ENCODE data around the gene TBX1.

TBX1 gene

DNA sequence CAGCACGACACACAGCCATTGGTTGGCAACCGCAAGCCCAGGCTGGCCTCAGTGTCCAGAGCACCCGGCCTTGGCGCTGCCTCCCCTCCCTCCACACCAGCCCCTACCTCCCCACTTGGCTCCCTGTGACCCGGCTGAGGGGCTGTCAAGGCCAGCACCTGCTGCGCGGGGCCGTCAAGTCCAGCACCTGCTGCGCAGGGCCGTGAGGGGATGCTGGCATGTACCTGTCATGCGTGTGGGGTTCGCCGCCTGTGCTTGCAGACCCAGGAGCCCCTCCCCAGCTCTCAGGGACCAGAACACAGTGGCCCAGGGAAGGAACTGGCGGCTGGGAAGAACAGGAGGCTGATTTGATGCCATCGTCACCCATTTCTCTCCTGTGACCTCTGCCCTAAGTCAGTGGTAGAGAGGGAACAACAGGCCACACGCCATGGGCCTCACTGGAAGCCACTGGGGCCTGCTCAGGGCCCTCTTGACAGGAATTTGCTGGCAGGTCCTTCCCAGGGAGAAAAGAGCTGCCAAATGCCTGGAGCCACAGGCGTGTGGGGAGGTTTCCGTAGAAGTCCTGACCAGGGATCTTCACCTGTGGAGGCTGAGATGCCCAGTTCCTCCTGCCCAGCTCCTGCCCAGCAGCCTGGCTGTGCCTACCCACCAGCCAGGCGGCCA lies 37.6 kb downstream of the TBX1 start:
- no peak for DNase-seq (ENCODE audit: low read depth in 1 of 2, low spot score in 1 of 2)

DNA sequence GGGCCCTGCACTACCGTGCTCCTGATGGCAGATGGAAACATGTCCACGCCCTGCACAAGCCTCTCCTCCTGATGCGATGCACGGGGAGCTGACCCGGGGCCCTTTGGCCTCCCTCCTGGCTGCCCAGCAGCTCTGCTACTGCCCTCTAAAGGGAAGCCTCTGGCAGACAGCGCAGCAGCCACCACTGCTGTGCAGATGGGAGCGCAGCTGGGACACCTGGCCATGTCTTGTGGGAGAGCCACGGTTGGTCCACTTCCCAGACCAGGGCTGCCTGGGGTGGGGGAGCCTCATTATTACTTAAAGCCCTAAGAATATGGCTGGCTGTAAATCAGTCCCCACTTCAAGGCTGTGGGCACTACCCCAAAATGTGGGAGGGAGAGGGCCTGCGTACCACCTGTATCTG lies 38.3 kb downstream of the TBX1 start:
- DNase-seq (ENCODE audit: low read depth in 1 of 2, low spot score in 1 of 2), result no peak

DNA sequence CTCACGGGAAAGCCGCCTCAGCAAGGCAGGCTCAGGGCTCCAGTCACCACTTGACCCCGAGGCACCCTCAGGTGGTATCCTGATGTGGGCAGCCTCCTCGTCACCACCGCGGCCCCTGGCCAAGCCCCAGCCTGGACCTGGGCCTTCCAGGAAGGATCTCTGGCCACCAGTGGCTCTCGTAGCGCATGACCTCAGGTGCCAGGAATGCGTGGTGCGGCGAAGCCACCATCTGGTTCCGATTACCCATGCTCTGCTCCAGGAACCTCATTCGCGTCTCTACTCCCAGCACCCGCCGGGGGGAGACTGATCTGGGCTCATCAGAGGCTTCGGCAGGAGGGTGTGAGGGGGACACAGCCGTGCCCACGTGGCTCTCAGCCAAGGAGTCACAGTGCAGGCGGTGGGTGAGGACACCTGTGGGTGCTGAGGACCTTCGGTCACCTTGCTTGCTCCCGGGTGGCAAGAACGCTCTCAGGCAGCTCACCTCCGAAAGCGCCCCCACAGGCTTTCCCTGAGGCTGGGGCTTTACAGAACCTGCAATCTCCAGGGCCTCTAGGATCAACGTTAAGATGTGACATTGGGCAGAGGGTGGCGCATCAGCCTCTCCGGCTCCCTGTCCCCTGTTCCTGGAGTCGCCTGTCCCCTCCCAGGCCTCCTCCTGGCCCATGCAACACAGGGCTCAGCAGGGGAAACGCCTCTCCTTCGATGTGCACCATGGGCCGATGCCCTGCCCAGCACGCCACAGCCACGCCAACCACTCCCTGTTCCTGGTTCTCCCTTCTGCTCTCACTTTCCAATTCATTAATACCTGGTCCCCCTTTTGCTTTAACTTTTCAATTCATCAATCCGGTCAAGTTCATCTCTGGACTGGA lies 39.0 kb downstream of the TBX1 start:
- DNase-seq (ENCODE audit: low read depth in 1 of 2, low spot score in 1 of 2), result no peak

DNA sequence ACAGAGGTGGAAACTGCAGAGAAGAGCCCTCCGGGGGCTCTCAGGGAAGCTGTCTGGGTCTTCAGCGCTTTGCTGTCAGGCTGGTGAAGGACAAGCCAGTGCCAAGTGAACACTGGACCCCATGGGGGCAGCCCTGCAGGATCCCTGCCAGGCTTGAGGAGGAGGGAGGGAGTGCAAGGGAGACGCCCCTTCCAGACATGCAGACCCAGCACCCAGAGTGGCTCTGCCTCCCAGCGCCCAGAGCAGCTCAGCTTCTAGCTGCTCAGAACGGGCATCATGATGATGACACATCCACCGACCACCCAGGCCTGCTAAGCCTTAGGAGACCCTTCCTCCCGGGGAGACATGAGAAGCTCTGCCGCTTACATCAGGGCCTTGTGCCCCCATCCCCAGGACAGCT lies 39.7 kb downstream of the TBX1 start:
- no peak for DNase-seq (ENCODE audit: low read depth in 1 of 2, low spot score in 1 of 2)

DNA sequence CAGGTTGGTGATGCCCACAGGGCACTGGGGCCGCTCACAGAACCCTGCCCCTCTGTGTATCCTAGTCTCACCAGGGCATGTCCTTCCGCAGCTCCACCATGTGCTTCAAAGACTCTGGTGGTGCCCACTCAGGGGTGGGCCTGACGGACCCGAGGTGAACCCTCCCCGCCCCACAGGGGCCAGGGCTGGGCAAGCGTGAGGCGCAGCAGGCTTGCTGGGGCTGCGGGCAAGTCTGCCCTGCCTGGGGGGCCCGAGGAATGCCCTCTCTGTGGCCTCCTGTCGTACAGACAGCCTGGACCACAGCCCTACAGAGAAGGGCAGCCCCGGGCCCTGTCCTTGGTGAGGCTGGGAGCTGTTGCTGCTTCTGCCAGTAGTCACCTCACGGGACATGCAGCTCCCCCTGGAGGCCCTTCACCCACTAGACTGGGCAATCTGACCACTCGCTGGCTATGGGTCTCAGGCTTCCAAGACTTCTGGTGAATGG lies 40.2 kb downstream of the TBX1 start:
- no peak for DNase-seq (ENCODE audit: low read depth in 1 of 2, low spot score in 1 of 2)

DNA sequence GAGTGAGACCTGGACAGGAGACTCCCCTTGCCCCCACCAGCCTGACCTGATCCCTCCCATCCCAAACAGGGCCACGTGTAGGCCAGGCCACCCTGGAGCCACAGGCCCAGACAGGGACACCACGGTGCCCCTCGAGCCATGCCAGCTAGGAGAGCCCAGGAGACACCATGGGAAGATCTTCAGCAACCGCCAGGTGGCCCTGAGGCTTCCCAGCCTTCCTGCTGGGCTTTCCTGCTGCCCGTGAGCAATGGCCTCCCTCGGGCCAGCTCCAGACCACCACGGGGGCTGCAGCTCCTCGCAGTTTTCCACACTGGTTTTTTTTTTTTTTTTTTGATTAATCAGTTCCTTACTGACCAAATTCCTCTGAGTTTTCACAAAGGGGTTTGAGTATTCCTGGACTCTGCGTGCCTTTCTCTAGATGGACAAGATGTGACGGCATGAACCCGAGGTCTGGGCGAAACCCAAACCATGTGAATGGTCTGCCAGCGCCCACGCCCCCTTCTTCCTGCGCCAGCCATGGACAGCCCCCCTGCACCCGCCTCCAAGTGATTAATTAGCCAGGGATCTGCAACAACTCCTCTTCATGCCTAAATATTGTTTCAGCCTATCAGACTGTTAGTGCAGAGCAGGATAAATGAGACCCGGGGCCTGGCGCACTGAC lies 40.9 kb downstream of the TBX1 start:
- DNase-seq (ENCODE audit: low read depth in 1 of 2, low spot score in 1 of 2), result no peak

DNA sequence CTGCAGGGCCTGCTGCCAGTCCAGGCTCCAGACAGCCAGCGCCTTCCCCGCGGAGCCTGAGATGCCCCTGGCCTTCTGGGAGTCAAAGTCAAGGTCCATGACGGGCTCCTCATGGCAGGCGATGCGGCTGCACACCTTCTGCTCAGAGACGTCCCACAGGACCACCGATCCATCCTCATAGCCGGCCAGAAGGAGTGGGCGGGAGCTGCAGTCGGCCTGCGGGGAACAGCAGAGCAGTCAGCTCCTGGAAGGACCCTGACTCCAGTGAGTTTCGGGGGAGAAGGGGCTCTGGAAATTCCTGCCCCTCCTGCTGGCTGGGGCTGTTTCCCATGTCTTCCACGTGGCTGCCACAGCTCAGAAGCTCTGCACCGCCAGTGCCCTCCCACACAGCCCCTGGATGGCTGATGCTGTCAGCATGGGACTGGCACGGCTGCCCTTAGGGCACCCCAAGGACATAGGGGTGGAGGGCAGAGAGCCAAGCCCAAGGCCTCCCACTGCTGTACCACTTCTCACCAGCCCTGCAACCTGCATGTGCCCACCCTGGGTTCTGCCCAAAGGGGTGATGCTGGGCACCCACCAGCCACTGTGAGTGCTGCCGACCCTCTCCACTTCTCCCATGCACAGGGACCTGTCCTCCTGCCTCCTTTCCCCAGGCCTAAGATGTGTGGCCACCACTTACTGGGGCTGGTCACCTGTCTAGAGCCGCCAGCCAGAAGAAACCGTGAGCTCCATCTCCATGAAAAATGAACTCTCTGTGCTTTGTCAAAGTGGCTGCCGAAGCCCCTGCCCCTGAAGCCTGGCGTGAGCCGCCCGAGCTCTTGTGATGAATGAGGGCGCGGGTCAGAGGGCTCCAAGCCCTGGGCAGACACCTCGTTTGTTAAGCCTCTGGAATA lies 41.7 kb downstream of the TBX1 start:
- no peak for DNase-seq (ENCODE audit: low read depth in 1 of 2, low spot score in 1 of 2)

DNA sequence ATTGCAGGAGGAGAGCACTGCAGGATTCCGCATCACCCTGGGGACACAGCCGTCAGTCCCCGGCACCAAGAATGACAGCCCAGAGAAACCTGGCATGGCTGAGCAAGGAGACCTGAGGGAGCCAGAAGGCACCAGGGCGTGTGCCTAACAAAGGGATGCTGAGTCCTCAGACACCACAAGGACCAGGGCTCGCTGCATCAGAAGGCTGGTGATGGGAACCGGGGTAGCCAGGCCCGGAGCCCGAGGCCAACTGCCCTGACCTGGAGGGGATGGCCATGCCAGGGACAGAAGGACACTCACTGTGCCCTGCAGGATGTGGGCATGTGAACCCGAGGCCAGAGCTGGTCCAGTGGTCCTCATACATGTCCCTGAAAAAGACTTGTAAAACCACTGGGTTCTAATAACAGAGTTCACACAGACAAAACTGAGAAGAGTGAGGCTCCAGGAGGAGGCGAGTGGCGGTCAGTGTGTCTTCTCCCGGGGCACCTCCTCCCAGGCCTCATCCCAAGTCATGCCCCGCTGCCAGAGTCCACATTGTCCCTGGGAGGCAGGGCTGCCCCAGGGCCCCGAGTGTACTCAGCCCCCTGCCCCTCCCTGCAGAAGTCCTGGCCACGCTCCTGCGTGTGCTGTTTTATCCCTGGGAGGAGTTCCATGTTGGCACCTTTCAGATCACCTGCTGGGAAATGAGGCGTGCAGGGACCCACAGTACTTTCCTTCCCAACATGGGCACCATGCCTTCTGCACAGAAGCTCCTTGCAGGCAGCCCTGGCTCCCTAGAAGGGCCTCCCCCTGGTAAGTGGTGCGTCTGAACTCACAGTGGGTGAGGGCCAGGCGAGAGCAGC lies 42.5 kb downstream of the TBX1 start:
- no peak for DNase-seq (ENCODE audit: low read depth in 1 of 2, low spot score in 1 of 2)

DNA sequence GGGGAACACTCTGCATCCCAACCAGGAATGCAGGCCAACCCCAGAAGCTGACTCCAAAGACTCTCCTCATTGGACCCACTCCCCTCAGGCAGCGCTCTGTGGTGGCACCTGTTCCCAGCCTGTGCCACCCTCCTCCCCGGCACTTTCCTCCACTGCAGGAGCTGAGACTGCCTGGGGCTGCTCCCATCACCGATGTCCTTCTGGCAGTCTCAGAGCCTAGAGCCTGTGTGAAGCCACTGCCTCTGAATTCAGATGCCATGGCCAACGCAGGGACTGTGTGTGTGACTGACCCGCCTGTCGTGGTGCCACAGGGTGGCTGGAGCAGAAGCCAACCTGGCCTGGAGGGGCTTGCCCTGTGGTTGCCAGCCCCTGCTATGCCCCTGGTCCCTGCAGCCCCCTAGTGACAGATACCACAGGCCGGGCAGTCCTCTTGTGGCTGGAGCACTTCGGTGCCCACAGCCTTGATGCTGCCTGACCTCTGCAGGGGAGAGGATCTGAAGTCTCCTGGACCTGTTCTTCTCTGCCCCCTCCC lies 43.2 kb downstream of the TBX1 start:
- no peak for DNase-seq (ENCODE audit: low read depth in 1 of 2, low spot score in 1 of 2)

DNA sequence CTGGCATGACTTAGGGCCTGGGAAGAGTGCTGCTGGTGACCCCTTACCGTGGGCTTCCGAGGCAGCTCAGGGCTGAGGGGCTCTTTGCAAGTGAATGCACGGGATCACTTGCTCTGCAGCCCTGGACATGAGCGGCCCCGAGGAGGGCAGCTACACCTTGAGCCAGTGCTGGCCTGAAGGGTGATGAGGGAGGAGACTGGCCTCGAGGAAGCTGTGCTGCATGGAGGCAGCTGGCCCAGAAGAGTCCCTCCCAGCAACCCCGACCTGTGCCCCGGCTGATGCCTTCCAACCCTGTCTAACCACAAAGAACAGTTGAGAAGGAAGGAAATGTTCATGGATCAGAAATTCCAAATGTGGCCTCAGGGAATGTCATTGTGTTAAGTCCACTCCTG lies 45.2 kb downstream of the TBX1 start:
- no peak for DNase-seq (ENCODE audit: low read depth in 1 of 2, low spot score in 1 of 2)

DNA sequence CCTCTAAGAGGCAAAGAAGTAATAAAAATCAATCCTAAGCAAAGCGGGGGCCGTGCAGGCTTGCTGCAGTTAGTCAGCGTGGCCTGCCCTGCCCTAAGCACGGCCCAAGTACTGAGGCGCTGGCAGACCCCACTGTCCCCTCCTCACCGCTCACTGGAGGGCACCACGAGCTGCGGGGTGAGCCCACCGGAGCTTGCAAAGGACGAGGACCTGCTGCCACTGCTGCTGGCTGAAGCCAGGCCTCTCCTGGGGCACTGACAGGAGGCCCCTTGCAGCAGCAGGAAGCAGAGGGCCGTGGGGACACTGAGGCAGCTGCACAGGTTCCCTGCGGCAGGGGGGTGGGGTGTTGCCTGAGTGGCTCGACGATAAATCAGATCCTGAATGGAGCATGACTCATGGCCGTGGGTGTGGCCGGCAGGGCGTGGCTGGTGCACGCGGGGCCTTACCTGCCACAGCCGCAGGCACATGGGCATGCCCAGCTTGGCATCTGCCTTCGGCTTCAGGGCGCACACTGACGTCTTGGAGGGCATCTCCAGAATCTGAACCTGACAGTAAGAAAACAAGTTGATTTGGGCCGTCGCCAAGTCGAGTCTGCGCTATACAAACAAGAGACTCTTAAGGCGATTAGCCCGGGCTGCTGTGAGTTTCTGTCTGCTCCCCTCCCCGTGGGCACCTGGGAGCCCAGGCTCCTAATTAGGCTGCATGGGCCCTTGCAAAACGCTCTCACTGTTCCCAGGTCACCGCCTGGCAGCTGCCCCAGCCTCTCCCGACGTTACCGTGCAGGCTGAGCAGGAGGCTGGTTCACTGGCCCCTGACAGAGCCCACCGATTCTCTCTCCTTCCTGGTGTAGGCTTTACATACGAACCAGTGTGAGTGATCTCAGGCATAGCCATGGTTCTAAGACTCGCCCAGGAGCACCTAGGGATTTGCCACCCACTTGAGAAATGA lies 45.9 kb downstream of the TBX1 start:
- DNase-seq (ENCODE audit: low read depth in 1 of 2, low spot score in 1 of 2), result no peak

DNA sequence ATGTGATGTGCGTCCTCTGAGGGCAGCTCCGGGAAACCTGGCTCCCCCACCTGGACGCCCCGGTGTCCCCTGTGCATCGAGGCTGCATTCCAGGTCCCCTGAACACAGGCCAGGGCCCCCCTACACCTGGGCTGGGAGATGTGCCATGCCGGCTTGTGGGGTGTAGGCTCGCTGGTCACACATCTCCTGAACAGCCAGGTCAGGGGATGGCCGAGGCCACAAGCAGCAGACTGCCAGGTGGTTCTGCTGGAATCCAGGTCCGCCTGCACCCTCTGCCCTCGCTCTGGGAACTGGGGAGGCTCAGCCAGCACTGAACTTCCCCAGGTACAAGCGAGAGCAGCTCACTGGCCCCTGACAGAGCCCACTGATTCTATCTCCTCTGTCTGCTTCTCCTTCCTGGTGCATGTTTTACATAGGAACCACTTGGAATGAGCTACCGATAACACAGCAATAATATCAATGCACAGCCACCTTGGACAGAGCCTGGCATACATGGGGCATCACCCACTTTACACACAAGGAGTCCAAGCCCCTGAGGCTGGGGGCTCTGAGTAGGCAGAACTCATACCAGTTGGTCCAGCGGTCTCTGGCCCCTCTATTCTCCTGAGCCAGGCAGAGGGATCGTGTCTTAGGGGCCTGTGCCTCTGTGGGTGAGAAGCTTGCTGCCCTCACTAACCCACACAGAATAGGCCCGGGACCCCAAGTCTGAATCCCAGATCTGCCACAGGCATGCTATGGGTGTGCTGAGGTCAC lies 46.8 kb downstream of the TBX1 start:
- DNase-seq (ENCODE audit: low read depth in 1 of 2, low spot score in 1 of 2), result no peak

DNA sequence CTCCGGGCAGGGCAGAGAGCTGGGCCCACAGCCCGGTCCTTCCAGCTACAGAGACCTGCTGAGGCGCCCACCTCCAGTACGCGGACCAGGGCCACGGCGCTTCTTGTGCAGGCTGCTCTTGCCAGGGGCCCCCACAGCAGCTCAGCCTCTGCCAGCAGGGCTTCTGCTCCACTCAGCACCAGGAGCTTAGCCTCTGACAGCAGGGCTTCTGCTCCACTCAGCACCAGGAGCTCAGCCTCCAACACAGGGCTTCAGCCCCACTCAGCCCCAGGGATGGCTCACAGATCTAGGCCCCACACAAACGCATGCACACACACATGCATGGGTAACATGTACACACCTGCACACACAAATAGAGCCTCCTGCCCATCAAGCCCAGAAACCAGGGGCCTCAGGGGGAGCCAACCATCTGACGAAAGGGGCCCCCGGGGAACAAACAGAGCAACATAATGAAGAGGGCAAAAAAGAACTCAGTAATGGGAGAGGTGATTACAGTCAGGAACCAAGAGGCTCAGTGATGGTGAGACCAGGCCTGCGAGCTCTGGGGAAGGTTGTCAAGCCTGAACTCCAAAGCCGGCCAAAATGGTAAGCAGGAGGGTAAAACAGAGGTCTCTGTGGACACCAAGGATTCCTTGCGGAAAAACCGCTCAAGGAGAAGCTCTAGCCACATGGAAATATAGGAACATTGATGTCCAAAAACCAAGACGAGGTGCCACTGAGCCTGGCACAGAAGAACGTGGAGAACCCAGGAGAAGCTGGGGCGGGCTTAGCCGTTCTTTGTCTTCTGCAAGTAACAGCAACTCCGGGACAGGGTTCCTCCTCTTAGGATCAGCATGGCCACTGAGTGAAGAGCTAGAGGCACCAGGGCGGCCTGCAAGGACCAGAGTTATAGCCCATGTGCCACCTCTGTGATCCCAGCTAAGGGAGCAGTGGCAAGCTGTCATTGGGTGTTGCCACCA lies 47.6 kb downstream of the TBX1 start:
- DNase-seq (ENCODE audit: low read depth in 1 of 2, low spot score in 1 of 2), result no peak

DNA sequence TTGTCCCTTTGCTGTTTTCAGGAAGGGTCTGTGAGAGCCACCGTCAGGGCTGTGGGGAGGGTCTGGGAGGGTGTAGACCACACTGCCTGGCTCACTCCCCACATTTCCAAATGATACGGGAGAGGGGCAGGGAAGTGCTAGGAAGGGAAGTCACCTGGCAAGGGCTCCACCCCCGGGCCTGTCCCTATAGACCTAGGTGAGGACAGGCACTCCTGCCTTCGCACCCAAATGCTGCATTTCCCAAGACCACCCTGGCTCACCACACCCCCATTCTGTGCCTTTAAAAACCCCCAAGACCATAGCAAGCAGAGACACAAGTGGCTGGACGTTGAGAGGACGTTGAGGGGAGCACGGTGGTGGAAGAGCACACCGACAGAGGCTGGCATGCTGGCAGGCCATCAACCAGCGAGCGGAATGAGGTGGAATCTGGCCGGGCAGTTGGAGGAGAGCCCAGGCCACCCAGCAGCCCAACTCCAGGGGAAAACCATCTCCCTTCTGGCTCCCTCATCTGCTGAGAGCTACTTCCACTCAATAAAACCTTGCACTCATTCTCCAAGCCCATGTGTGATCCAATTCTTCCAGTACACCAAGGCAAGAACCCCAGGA lies 48.4 kb downstream of the TBX1 start:
- no peak for DNase-seq (ENCODE audit: low read depth in 1 of 2, low spot score in 1 of 2)

DNA sequence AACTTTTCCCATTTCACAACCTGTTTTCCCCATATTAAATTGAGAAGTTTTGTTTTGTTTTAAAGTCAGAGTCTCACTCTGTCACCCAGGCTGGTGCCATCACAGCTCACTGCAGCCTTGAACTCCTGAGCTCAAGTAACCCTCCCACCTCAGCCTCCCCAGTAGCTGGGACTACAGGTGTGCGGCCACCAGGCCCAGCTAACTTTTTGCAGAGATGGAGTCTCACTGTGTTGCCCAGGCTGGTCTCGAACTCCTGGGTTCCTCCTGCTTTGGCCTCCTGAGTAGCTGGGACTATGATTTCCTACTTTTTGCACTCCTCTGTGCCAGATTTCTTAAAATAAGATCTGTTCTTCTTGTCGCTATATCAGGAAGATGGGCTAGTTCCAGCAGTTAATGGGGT lies 49.2 kb downstream of the TBX1 start:
- no peak for DNase-seq (ENCODE audit: low read depth in 1 of 2, low spot score in 1 of 2)

DNA sequence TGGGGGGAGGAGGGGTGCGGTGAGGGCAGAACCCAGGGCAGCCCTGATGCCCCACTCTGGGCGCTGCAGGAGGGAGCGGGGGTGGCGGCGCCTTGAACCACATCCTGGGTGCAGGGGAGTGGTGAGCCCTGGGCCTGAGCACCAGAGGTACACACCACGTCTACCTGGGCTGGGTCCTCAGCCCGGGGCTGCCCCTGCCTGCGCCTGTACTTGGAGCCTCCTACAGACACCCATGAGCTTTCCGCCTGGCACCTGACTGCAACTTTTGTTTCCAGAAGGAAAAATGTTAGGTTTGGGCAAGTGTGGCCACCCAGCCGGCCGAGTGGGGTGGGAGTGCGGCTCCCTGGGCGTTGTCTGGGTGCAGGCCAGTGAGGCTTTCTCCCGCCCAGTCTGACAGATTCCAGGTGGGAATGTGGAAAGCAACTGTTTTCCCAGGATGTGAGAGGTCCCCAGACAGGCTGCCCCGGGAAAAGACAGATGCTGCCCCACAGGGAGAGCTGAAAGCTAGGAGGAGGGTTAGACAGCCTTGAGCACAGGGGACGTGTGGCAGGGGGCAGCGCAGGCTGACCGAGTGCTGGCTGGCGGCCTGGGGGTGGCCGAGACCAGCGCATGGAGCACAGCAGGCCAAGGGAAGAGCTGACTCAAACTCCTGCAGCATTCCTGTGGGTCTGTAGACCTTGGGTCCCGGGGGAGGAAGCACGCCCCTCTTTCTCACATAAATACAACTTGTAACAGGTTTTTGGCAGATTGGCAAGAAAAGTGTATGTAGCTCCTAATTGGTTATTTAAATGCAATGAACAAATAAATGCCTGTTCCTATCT lies 50.0 kb downstream of the TBX1 start:
- no peak for DNase-seq (ENCODE audit: low read depth in 1 of 2, low spot score in 1 of 2)
